DND-41 (cell line): ENCODE data around the gene GPR63.

ENCODE experiments used
- EZH2 ChIP-seq: IDR thresholded peaks from 3 replicates; pipeline ENCODE4 v1.6.1; 2012; ENCODE audit warnings: borderline replicate concordance, low read depth, mild to moderate bottlenecking, moderate library complexity, low read length, inconsistent platforms; ENCODE audit not compliant: severe bottlenecking
- TF ChIP-seq, protein P1 (sequence below): IDR thresholded peaks from 2 replicates; pipeline ENCODE4 v1.5.1; 2012; ENCODE audit warnings: borderline replicate concordance, low read length, moderate library complexity, mild to moderate bottlenecking; ENCODE audit not compliant: poor library complexity, severe bottlenecking; ENCODE audit errors: extremely low read depth

DNA sequence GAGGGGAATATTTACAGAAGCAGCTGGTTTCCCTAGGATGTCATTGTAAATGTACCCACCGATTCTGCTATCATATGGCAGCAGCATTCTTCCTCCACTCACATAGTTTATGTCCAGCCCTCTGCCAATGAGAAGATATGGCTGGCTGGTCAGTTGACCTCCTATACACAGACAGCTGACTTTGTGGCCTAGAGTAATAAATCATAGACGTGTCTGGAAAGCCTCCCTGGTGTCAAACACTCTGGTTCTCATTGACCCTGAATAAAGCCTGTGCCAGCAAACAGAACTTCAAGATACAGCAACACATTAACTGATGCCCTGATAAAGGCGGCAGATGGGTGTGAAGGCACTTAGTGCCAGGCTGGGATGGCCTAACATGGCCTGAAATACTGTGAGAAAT, 52.6 kb downstream of the GPR63 start:
- TF ChIP-seq, protein P1, sequence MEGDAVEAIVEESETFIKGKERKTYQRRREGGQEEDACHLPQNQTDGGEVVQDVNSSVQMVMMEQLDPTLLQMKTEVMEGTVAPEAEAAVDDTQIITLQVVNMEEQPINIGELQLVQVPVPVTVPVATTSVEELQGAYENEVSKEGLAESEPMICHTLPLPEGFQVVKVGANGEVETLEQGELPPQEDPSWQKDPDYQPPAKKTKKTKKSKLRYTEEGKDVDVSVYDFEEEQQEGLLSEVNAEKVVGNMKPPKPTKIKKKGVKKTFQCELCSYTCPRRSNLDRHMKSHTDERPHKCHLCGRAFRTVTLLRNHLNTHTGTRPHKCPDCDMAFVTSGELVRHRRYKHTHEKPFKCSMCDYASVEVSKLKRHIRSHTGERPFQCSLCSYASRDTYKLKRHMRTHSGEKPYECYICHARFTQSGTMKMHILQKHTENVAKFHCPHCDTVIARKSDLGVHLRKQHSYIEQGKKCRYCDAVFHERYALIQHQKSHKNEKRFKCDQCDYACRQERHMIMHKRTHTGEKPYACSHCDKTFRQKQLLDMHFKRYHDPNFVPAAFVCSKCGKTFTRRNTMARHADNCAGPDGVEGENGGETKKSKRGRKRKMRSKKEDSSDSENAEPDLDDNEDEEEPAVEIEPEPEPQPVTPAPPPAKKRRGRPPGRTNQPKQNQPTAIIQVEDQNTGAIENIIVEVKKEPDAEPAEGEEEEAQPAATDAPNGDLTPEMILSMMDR: no peak
- TF ChIP-seq EZH2: no peak
